HCT116 (cell line): ENCODE measurements around the gene AOAH. TPM values are rescaled to one million over a fixed set of nuclear protein-coding genes. Genes with fewer than 3 reads are reported as not detected.

Experiments
- ATAC-seq: fragments of 200-7000 bp; cut with Tn5 transposase; 2 replicates; pipeline ENCODE4 v1.9.1; 2020; ENCODE audit warnings: mild to moderate bottlenecking, moderate library complexity
- BruUV-seq: library from RNA; stranded (reverse); fragments of 400-500 nt; replicated peaks from 2 replicates; lab custom pipeline; 2021; lab: Mats Ljungman, UMichigan
- CTCF ChIA-PET: fragments of 300-600 bp; sonication (Branson Sonifier 250); formaldehyde crosslinking; loops from one replicate; lab custom pipeline; 2021; ENCODE audit warnings: antibody characterized with exemption; lab: Charles Lee
- POLR2A ChIA-PET: fragments of 300-600, 350-600 bp; sonication (Branson Sonifier 250); formaldehyde crosslinking; loops from one replicate; lab custom pipeline; 2021; ENCODE audit warnings: antibody characterized with exemption; lab: Charles Lee
- RAD21 ChIA-PET, 2 experiments: fragments of 300-600 bp; sonication (Branson Sonifier 250); formaldehyde crosslinking; loops; one replicate each; lab custom pipeline; 2023; ENCODE audit warnings: low total read pairs in 2 of 2; ENCODE audit not compliant: uncharacterized antibody in 2 of 2, unreplicated experiment in 2 of 2, low non-redundant PET in 1 of 2; lab: Charles Lee
- DNase-seq: peaks from one replicate; pipeline ENCODE4 v3.0.0-alpha.2; 2010; ENCODE audit warnings: low read depth, low spot score
- H2AFZ ChIP-seq: fragments of 200-600 bp; shearing (Covaris generic), sonication (generic); 2 replicates; pipeline ENCODE4 v1.6.1; 2017; ENCODE audit warnings: low read depth, mixed run types, mixed read lengths, antibody characterized with exemption, low read length; ENCODE audit not compliant: poor library complexity, severe bottlenecking
- H3K27ac ChIP-seq: 2 replicates; pipeline ENCODE4 v1.5.1; 2012; ENCODE audit warnings: low read depth, low read length
- H3K27me3 ChIP-seq: fragments of 200-600 bp; sonication (generic); 2 replicates; pipeline ENCODE4 v1.6.1; 2016; ENCODE audit warnings: mixed run types, low read length, mixed read lengths; ENCODE audit not compliant: insufficient read depth
- H3K36me3 ChIP-seq, 2 experiments: fragments of 200-500 bp in 1 of 2; fragments of 200-600 bp in 1 of 2; sonication (Bioruptor generic) in 1 of 2; sonication (generic) in 1 of 2; 2 replicates each; pipeline versions ENCODE4 v1.5.1 to v1.6.1; 2014 to 2016; ENCODE audit warnings: low read length in 2 of 2, inconsistent platforms in 1 of 2, mixed read lengths in 1 of 2, mixed run types in 1 of 2; ENCODE audit not compliant: insufficient read depth in 2 of 2, control insufficient read depth in 1 of 2
- H3K4me1 ChIP-seq, 2 experiments: fragments of 200-600 bp in 1 of 2; sonication (generic) in 1 of 2; 2 replicates each; pipeline versions ENCODE4 v1.5.1 to v1.6.1; 2012 to 2017; ENCODE audit warnings: low read length in 2 of 2, inconsistent platforms in 1 of 2, mild to moderate bottlenecking in 1 of 2, mixed read lengths in 1 of 2, mixed run types in 1 of 2, moderate library complexity in 1 of 2; ENCODE audit not compliant: insufficient read depth in 2 of 2, control insufficient read depth in 1 of 2
- H3K4me2 ChIP-seq: fragments of 200-600 bp; sonication (generic); 2 replicates; pipeline ENCODE4 v1.6.1; 2017; ENCODE audit warnings: mixed run types, low read length, mixed read lengths
- H3K4me3 ChIP-seq, 2 experiments: fragments of 200-600 bp in 1 of 2; sonication (generic) in 1 of 2; replicated peaks in 1 of 2; 2 replicates each; pipeline ENCODE4 v1.5.1; 2011 to 2016; ENCODE audit warnings: low read length in 2 of 2, control low read depth in 1 of 2, low read depth in 1 of 2, mild to moderate bottlenecking in 1 of 2, mixed read lengths in 1 of 2, mixed run types in 1 of 2
- H3K79me2 ChIP-seq: fragments of 200-600 bp; sonication (generic); 2 replicates; pipeline ENCODE4 v1.6.1; 2017; ENCODE audit warnings: mild to moderate bottlenecking, mixed run types, low read length, moderate library complexity, mixed read lengths; ENCODE audit not compliant: insufficient read depth
- H3K9ac ChIP-seq: fragments of 200-600 bp; sonication (generic); 2 replicates; pipeline ENCODE4 v1.6.1; 2016; ENCODE audit warnings: low read length, mixed read lengths
- H3K9me2 ChIP-seq: fragments of 200-600 bp; sonication (generic), shearing (Covaris generic); 2 replicates; pipeline ENCODE4 v1.6.1; 2017; ENCODE audit warnings: mixed run types, mild to moderate bottlenecking, moderate library complexity; ENCODE audit not compliant: insufficient read depth
- H3K9me3 ChIP-seq, 2 experiments: fragments of 200-500 bp in 1 of 2; fragments of 200-600 bp in 1 of 2; sonication (Bioruptor generic) in 1 of 2; sonication (generic) in 1 of 2; 2 replicates each; pipeline ENCODE4 v1.6.1; 2014 to 2017; ENCODE audit warnings: low read length in 2 of 2, mixed read lengths in 2 of 2, inconsistent platforms in 1 of 2, low read depth in 1 of 2, mild to moderate bottlenecking in 1 of 2, mixed run types in 1 of 2, moderate library complexity in 1 of 2; ENCODE audit not compliant: control insufficient read depth in 1 of 2, insufficient read depth in 1 of 2
- H4K20me1 ChIP-seq: fragments of 200-600 bp; sonication (generic), shearing (Covaris generic); 2 replicates; pipeline ENCODE4 v1.6.1; 2017; ENCODE audit warnings: mixed run types, mild to moderate bottlenecking, moderate library complexity; ENCODE audit not compliant: insufficient read depth
- CEBPB ChIP-seq: IDR thresholded peaks from 2 replicates; pipeline ENCODE4 v1.6.1; 2012; ENCODE audit warnings: low read depth
- JUND ChIP-seq: IDR thresholded peaks from 2 replicates; pipeline ENCODE4 v1.6.1; 2012
- intact Hi-C: fragments of 100-400 bp; cut with micrococcal nuclease; formaldehyde crosslinking; loops from 2 replicates; pipeline ENCODE4 v1.10.0; 2022
- total RNA-seq: library from RNA; stranded (reverse); gene quantifications from one replicate; pipeline ENCODE4 v1.2.1, GENCODE V29; 2021; ENCODE audit not compliant: unreplicated experiment

The AOAH gene
- total RNA-seq, 1 experiment from 2014 or later, result 1.1 TPM

GRCh38 chr7:36648441-36648840 is 75.9 kb downstream of the AOAH start:
- TF ChIP-seq JUND, result no peak
- DNase-seq (no peak), ATAC-seq (no peak)
- Histone ChIP-seq H3K4me3 (no peak overlapping the region), H3K27ac (no peak overlapping the region), H3K79me2 (no peaks in the 10 kb centered on the region), H3K36me3 (no peaks in the 10 kb centered on the region), H3K9me2 (no peaks in the 10 kb centered on the region), H3K9ac (no peak overlapping the region), H3K9me3 (no peaks in the 10 kb centered on the region), H4K20me1 (no peaks in the 10 kb centered on the region), H3K27me3 (no peaks in the 10 kb centered on the region), H3K4me2 (no peak overlapping the region), H2AFZ (no peak overlapping the region), H3K4me1 (peaks cover 0 to 4% of the 10 kb centered on the region in 2 experiments; a peak in 2 of 4 replicates)
- no TSS peak for BruUV-seq
- intact Hi-C loops, result no loop called here
- ChIA-PET CTCF (interaction anchor here (1.6 kb wide), 1 partner anchor 23 kb away, joined by 4 read pairs; no protein-coding TSS in a partner anchor), RAD21 (no interaction called here), POLR2A (no interaction called here)

DNA sequence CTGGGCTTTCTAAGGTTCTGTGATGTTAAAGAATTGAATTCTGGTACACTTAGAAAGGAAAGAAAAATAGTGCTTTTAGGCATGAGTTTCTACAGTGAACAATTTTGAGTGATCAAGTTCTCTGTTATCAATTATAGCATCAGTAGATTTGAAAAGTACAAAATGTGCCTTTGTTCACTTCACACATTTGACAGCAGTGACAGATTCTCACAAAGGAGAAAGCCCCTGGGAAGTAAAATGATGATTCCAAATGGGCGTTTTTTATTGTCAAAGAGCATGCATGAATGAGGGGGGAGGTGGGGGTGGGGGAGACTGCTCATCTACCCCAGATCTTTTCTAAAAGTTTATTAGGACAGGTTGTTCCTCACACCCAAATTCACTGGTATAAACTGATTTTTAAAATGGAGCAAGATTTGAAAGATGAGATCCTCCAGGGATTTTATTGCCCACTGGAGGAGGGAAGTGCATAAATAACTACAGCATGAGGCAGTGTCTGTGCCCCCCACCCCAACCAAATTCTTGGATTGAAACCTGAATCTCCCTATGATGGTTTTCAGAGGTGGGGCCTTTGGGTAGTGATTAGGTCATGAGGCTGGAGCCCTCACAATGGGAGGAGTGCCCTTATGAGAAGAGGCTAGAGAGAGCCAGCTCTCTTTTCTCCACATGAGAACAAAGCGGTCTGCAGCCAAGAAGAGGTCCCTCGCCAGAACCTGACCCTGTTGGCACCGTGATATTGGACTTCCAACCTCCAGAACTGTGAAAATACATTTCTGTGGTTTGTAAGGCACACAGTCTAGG is 79.5 kb downstream of the AOAH start:
- POLR2A ChIA-PET, result no interaction called here
- no peak for TF ChIP-seq CEBPB
- TF ChIP-seq, all 23 proteins: peak for 0
- no peak overlapping the region for H3K9ac ChIP-seq
- ChIA-PET CTCF (no interaction called here), RAD21 (no interaction called here)
- no peak for DNase-seq
- no peaks in the 10 kb centered on the region for H4K20me1 ChIP-seq
- H3K9me2 ChIP-seq, result no peaks in the 10 kb centered on the region
- no peak overlapping the region for H3K4me2 ChIP-seq
- no peaks in the 10 kb centered on the region for H3K79me2 ChIP-seq
- no peaks in the 10 kb centered on the region for H3K36me3 ChIP-seq
- H3K27me3 ChIP-seq, result no peaks in the 10 kb centered on the region
- H3K4me3 ChIP-seq, result no peak overlapping the region
- ATAC-seq, result no peak
- no peak overlapping the region for H2AFZ ChIP-seq
- no peaks in the 10 kb centered on the region for H3K4me1 ChIP-seq
- BruUV-seq, result no TSS peak
- H3K27ac ChIP-seq, result no peak overlapping the region
- intact Hi-C loops, result no loop called here
- no peaks in the 10 kb centered on the region for H3K9me3 ChIP-seq
